HepG2 (cell line): Measurements from ENCODE around the gene ARL2. TPM values are rescaled to one million over a fixed set of nuclear protein-coding genes. Genes with fewer than 3 reads are reported as not detected.
A peak's percentile ranks its signal among the peaks of the same experiment; 100 is the strongest.

Source experiments
- ATAC-seq: fragments of 200-7000 bp; cut with Tn5 transposase; 3 replicates; pipeline ENCODE4 v1.9.1; 2020; ENCODE audit warnings: mild to moderate bottlenecking, moderate library complexity
- BruUV-seq: library from RNA; stranded (reverse); fragments of 400-500 nt; replicated peaks from 2 replicates; lab custom pipeline; 2021; lab: Mats Ljungman, UMichigan
- CTCF ChIA-PET: fragments of 300-600 bp; formaldehyde crosslinking; extraction: SDS; loops from one replicate; lab custom pipeline; 2021; ENCODE audit warnings: low total read pairs, inconsistent platforms, low intra/inter-chr PET ratio; lab: Yijun Ruan, JAX
- POLR2A ChIA-PET: fragments of 350-600 bp; sonication (Branson Sonifier 250); formaldehyde crosslinking; loops from one replicate; lab custom pipeline; 2020; ENCODE audit warnings: antibody characterized with exemption, inconsistent platforms; lab: Yijun Ruan, JAX
- DNase-seq: peaks from one replicate; pipeline ENCODE4 v3.0.0-alpha.2; 2015; ENCODE audit warnings: low spot score
- FAIRE-seq: peaks from 3 replicates; lab custom pipeline; 2011; peaks lifted over from hg19 to GRCh38; lab: Jason Lieb, UNC
- H2AFZ ChIP-seq: one replicate; pipeline ENCODE4 v1.6.1; 2011; ENCODE audit warnings: low read length, inconsistent platforms
- H3K27ac ChIP-seq: fragments of 300-600 bp; 3 replicates; pipeline ENCODE4 v1.8.0; 2011; ENCODE audit warnings: mixed run types, mild to moderate bottlenecking, mixed read lengths, low read length, inconsistent platforms; ENCODE audit not compliant: insufficient read depth; ENCODE audit errors: extremely low read length
- H3K27me3 ChIP-seq, 2 experiments: fragments of 200-600 bp in 1 of 2; 2 replicates in 1 of 2; 3 replicates in 1 of 2; pipeline versions ENCODE4 v1.6.0 to v1.8.0; 2011; ENCODE audit warnings: low read length in 2 of 2, mild to moderate bottlenecking in 2 of 2, moderate library complexity in 2 of 2, inconsistent platforms in 1 of 2; ENCODE audit not compliant: insufficient read depth in 2 of 2, control insufficient read depth in 1 of 2
- H3K36me3 ChIP-seq, 2 experiments: fragments of 200-600 bp in 1 of 2; replicated peaks in 1 of 2; 2 replicates in 1 of 2; 3 replicates in 1 of 2; pipeline versions ENCODE4 v1.5.1 to v1.8.0; 2011; ENCODE audit warnings: low read length in 2 of 2, inconsistent platforms in 1 of 2; ENCODE audit not compliant: insufficient read depth in 2 of 2, control insufficient read depth in 1 of 2
- H3K4me1 ChIP-seq: 2 replicates; pipeline ENCODE4 v1.5.1; 2012; ENCODE audit warnings: low read length, inconsistent platforms; ENCODE audit not compliant: insufficient read depth
- H3K4me2 ChIP-seq: 2 replicates; pipeline ENCODE4 v1.6.0; 2011; ENCODE audit warnings: low read depth, low read length, inconsistent platforms
- H3K4me3 ChIP-seq, 3 experiments: fragments of 200-600 bp in 1 of 3; sonication (generic), shearing (Covaris generic) in 1 of 3; replicated peaks in 1 of 3; 2 replicates each; pipeline ENCODE4 v1.5.1; 2011 to 2016; ENCODE audit warnings: low read length in 3 of 3, inconsistent platforms in 2 of 3, low read depth in 2 of 3, mild to moderate bottlenecking in 2 of 3, control low read depth in 1 of 3, mixed read lengths in 1 of 3; ENCODE audit not compliant: insufficient read depth in 1 of 3
- H3K79me2 ChIP-seq: one replicate; pipeline ENCODE4 v1.6.1; 2011; ENCODE audit warnings: low read length, inconsistent platforms; ENCODE audit not compliant: insufficient read depth
- H3K9ac ChIP-seq: 2 replicates; pipeline ENCODE4 v1.6.0; 2011; ENCODE audit warnings: mild to moderate bottlenecking, low read depth, low read length, inconsistent platforms; ENCODE audit not compliant: insufficient read depth
- H3K9me3 ChIP-seq: 2 replicates; pipeline ENCODE4 v1.5.1; 2012; ENCODE audit warnings: mild to moderate bottlenecking, low read length
- H4K20me1 ChIP-seq: 2 replicates; pipeline ENCODE4 v1.6.0; 2011; ENCODE audit warnings: inconsistent platforms, mild to moderate bottlenecking, low read length, moderate library complexity; ENCODE audit not compliant: insufficient read depth
- DPF2 ChIP-seq: sonication (generic); formaldehyde crosslinking; IDR thresholded peaks from 2 replicates; pipeline ENCODE4 v1.4.0; 2020; ENCODE audit warnings: mild to moderate bottlenecking, low read depth, missing genetic modification reagents, borderline replicate concordance
- FOXA1 ChIP-seq, 2 experiments: fragments of 450-650 bp in 1 of 2; sonication (generic) in 1 of 2; formaldehyde crosslinking in 1 of 2; IDR thresholded peaks; 2 replicates each; pipeline versions ENCODE4 v1.4.0 to v1.6.1; 2016 to 2020; ENCODE audit warnings: missing genetic modification reagents in 1 of 2
- GABPB1 ChIP-seq: IDR thresholded peaks from 2 replicates; pipeline ENCODE4 v1.6.1; 2016; ENCODE audit warnings: mild to moderate bottlenecking, missing genetic modification reagents, moderate library complexity, missing compliant biosample characterization
- HES4 ChIP-seq: sonication (generic); formaldehyde crosslinking; IDR thresholded peaks from 2 replicates; pipeline ENCODE4 v1.9.0; 2021; ENCODE audit warnings: mild to moderate bottlenecking, missing genetic modification reagents, borderline replicate concordance
- HMG20A ChIP-seq: IDR thresholded peaks from 2 replicates; pipeline ENCODE4 v1.6.1; 2016; ENCODE audit warnings: borderline replicate concordance
- MAF1 ChIP-seq: sonication (generic); formaldehyde crosslinking; IDR thresholded peaks from 2 replicates; pipeline ENCODE4 v1.5.0; 2020; ENCODE audit warnings: missing genetic modification reagents, borderline replicate concordance
- PAX8 ChIP-seq: sonication (generic); formaldehyde crosslinking; IDR thresholded peaks from 2 replicates; pipeline ENCODE4 v1.8.0; 2022; ENCODE audit warnings: mild to moderate bottlenecking, missing genetic modification reagents, borderline replicate concordance
- SIN3A ChIP-seq: IDR thresholded peaks from 2 replicates; pipeline ENCODE4 v1.6.1; 2011; ENCODE audit warnings: low read depth, mild to moderate bottlenecking, control low read depth, low read length, borderline replicate concordance
- TCF12 ChIP-seq, 2 experiments: fragments of 450-650 bp in 1 of 2; sonication (generic) in 1 of 2; formaldehyde crosslinking in 1 of 2; IDR thresholded peaks; 2 replicates each; pipeline versions ENCODE4 v1.6.1 to v1.8.0; 2017 to 2022; ENCODE audit warnings: antibody characterized with exemption in 1 of 2, mild to moderate bottlenecking in 1 of 2, missing genetic modification reagents in 1 of 2, moderate library complexity in 1 of 2
- ZKSCAN5 ChIP-seq: sonication (generic); formaldehyde crosslinking; IDR thresholded peaks from 2 replicates; pipeline ENCODE4 v1.5.1; 2020; ENCODE audit warnings: mild to moderate bottlenecking, missing genetic modification reagents
- ZNF30 ChIP-seq: sonication (generic); formaldehyde crosslinking; IDR thresholded peaks from 2 replicates; pipeline ENCODE4 v1.5.0; 2020; ENCODE audit warnings: mild to moderate bottlenecking, missing genetic modification reagents
- ZNF432 ChIP-seq: sonication (generic); formaldehyde crosslinking; IDR thresholded peaks from 2 replicates; pipeline ENCODE4 v1.5.0; 2020; ENCODE audit warnings: missing genetic modification reagents, mild to moderate bottlenecking, borderline replicate concordance
- ZNF589 ChIP-seq: sonication (generic); formaldehyde crosslinking; conservative IDR thresholded peaks from 2 replicates; pipeline ENCODE4 v1.8.0; 2022; ENCODE audit warnings: mild to moderate bottlenecking, moderate library complexity, missing genetic modification reagents
- ZNF713 ChIP-seq: sonication (generic); formaldehyde crosslinking; IDR thresholded peaks from 2 replicates; pipeline ENCODE4 v1.4.0; 2020; ENCODE audit warnings: mild to moderate bottlenecking, missing genetic modification reagents
- ZNF780A ChIP-seq: sonication (generic); formaldehyde crosslinking; IDR thresholded peaks from 2 replicates; pipeline ENCODE4 v1.8.0; 2022; ENCODE audit warnings: mild to moderate bottlenecking, missing genetic modification reagents, moderate library complexity
- WGBS: methylation state at CpG from one replicate; pipeline ENCODE4 v1.1.6; 2017; ENCODE audit warnings: low lambda C conversion rate; 5-methylcytosine and 5-hydroxymethylcytosine counted together
- in situ Hi-C: cut with HindIII; loops from 2 replicates; pipeline ENCODE4 v1.10.0; 2017; ENCODE audit warnings: low pct_unique_long_range_greater_than_20kb; ENCODE audit not compliant: extremely low pct_ligation_motif_present
- intact Hi-C: fragments of 100-400 bp; cut with micrococcal nuclease; formaldehyde crosslinking; loops from one replicate; pipeline ENCODE4 v1.10.0; 2022; ENCODE audit not compliant: unreplicated experiment
- polyA plus RNA-seq, 8 experiments: library from polyadenylated mRNA; depleted of rRNA in 3 of 8; stranded (reverse) in 7 of 8; unstranded in 1 of 8; fragments of >200 nt; fragmentation: Illumina TruSeq in 4 of 8; extraction: Trizol in 4 of 8; gene quantifications; 2 replicates each; pipeline versions ENCODE4 v1.2.1 to v1.2.3, GENCODE V29; 2011 to 2016; ENCODE audit warnings: low read depth in 4 of 8, missing spikeins in 1 of 8, mixed read lengths in 1 of 8; ENCODE audit not compliant: insufficient read depth in 1 of 8
- total RNA-seq, 5 experiments: library from RNA; depleted of rRNA; stranded (reverse); fragments of >200 nt; fragmentation: Illumina TruSeq; extraction: Trizol; gene quantifications; 2 replicates each; pipeline ENCODE4 v1.2.3, GENCODE V29; 2016; ENCODE audit warnings: low read depth in 1 of 5
- TF ChIP-seq, protein P1 (sequence below): sonication (generic); formaldehyde crosslinking; IDR thresholded peaks from 2 replicates; pipeline ENCODE4 v1.9.0; 2022; ENCODE audit warnings: missing genetic modification reagents, mild to moderate bottlenecking, borderline replicate concordance
- TF ChIP-seq, protein P2 (sequence below): sonication (generic); formaldehyde crosslinking; IDR thresholded peaks from 2 replicates; pipeline ENCODE4 v1.4.0; 2020; ENCODE audit warnings: mild to moderate bottlenecking, missing genetic modification reagents
- TF ChIP-seq, protein P3 (sequence below): sonication (generic); formaldehyde crosslinking; IDR thresholded peaks from 2 replicates; pipeline ENCODE4 v1.5.1; 2020; ENCODE audit warnings: missing genetic modification reagents, mild to moderate bottlenecking, borderline replicate concordance

ARL2 gene
- total and polyA plus RNA-seq, 2 of the 13 experiments (the other 11 are each of a cell fraction or from before 2014, with no cell fraction given), result 82.9 to 84.4 TPM

DNA sequence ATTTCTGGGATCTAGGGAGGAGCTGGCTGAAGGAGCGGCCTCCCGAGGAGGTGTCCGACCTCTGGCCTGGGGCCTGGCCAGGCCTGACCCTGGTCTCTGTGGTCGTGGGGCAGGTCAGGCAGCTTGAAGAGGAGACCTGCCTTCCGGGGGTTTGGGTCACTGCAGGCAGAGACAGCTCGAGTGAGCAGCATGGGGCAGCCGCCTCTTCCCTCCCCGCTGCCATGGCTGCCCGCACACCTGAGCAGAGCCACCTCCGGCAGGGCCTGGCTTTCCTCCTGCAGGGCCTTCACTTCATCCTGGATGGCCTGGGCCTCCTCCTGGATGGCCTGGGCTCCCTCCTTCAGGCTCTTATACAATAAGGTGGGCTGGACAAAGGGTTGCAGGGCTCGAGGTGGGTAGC, 52.4 kb downstream of the ARL2 start:
- ATAC-seq, result peak; percentile 68
- BruUV-seq, result TSS peak; percentile 63
- POLR2A ChIA-PET, result interaction anchor here (0.5 to 2.2 kb wide), 15 partner anchors 10 to 357 kb away, joined by 3 to 10 read pairs (median 5); partner anchors contain the start of genes ARL2, NEAT1, SAC3D1 and TM7SF2
- CTCF ChIA-PET, result no interaction called here
- Histone ChIP-seq H3K36me3 (no peaks in the 10 kb centered on the region), H3K79me2 (no peaks in the 10 kb centered on the region), H3K4me3 (peak overlapping the region; percentile 65 to 79 (median 67)), H3K27me3 (no peaks in the 10 kb centered on the region), H3K9me3 (no peaks in the 10 kb centered on the region), H3K4me1 (peaks cover 37% of the 10 kb centered on the region), H2AFZ (no peak overlapping the region), H3K27ac (peak overlapping the region; percentile 59), H3K4me2 (peak overlapping the region; percentile 87), H3K9ac (peak overlapping the region; percentile 74), H4K20me1 (no peaks in the 10 kb centered on the region)
- FAIRE-seq, result no peak
- intact Hi-C loops (no loop called here), in situ Hi-C loops (loop anchor here (5.0 kb wide), 1 partner anchor 39 kb away; the partner anchor contains the start of gene SNX15)
- DNase-seq, result no peak
- WGBS, result 0% methylated on average over 1 of the region's 11 CpGs
- TF ChIP-seq GABPB1 (CRISPR knock-in tag), result peak; percentile 55; the same call in 1 of the 2 replicates
- no peak for TF ChIP-seq HMG20A (CRISPR knock-in tag)
- no peak for TF ChIP-seq MAF1 (CRISPR knock-in tag)
- TF ChIP-seq TCF12 (IDR thresholded peaks at IDR 0.05), result no peak
- no peak for TF ChIP-seq TCF12 (CRISPR knock-in tag; IDR thresholded peaks at IDR 0.05)
- TF ChIP-seq HES4, result no peak
- TF ChIP-seq SIN3A, result no peak
- TF ChIP-seq, protein P1, sequence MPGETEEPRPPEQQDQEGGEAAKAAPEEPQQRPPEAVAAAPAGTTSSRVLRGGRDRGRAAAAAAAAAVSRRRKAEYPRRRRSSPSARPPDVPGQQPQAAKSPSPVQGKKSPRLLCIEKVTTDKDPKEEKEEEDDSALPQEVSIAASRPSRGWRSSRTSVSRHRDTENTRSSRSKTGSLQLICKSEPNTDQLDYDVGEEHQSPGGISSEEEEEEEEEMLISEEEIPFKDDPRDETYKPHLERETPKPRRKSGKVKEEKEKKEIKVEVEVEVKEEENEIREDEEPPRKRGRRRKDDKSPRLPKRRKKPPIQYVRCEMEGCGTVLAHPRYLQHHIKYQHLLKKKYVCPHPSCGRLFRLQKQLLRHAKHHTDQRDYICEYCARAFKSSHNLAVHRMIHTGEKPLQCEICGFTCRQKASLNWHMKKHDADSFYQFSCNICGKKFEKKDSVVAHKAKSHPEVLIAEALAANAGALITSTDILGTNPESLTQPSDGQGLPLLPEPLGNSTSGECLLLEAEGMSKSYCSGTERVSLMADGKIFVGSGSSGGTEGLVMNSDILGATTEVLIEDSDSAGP, result peak; percentile 49; the same call in 1 of the 2 replicates
- TF ChIP-seq DPF2 (CRISPR knock-in tag), result no peak
- TF ChIP-seq, protein P2, sequence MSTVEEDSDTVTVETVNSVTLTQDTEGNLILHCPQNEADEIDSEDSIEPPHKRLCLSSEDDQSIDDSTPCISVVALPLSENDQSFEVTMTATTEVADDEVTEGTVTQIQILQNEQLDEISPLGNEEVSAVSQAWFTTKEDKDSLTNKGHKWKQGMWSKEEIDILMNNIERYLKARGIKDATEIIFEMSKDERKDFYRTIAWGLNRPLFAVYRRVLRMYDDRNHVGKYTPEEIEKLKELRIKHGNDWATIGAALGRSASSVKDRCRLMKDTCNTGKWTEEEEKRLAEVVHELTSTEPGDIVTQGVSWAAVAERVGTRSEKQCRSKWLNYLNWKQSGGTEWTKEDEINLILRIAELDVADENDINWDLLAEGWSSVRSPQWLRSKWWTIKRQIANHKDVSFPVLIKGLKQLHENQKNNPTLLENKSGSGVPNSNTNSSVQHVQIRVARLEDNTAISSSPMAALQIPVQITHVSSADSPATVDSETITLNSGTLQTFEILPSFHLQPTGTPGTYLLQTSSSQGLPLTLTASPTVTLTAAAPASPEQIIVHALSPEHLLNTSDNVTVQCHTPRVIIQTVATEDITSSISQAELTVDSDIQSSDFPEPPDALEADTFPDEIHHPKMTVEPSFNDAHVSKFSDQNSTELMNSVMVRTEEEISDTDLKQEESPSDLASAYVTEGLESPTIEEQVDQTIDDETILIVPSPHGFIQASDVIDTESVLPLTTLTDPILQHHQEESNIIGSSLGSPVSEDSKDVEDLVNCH (CRISPR knock-in tag), result no peak
- no peak for TF ChIP-seq ZNF589 (CRISPR knock-in tag)
- TF ChIP-seq ZNF780A (CRISPR knock-in tag), result no peak
- TF ChIP-seq, protein P3, sequence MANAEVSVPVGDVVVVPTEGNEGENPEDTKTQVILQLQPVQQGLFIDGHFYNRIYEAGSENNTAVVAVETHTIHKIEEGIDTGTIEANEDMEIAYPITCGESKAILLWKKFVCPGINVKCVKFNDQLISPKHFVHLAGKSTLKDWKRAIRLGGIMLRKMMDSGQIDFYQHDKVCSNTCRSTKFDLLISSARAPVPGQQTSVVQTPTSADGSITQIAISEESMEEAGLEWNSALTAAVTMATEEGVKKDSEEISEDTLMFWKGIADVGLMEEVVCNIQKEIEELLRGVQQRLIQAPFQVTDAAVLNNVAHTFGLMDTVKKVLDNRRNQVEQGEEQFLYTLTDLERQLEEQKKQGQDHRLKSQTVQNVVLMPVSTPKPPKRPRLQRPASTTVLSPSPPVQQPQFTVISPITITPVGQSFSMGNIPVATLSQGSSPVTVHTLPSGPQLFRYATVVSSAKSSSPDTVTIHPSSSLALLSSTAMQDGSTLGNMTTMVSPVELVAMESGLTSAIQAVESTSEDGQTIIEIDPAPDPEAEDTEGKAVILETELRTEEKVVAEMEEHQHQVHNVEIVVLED (CRISPR knock-in tag), result 0 out of 2 replicates have a peak, but pooled peaks have one; percentile 16
- no peak for TF ChIP-seq ZKSCAN5 (CRISPR knock-in tag)
- TF ChIP-seq ZNF30 (CRISPR knock-in tag), result no peak
- no peak for TF ChIP-seq ZNF713 (CRISPR knock-in tag)
- no peak for TF ChIP-seq FOXA1 (IDR thresholded peaks at IDR 0.05)
- no peak for TF ChIP-seq FOXA1 (CRISPR knock-in tag; IDR thresholded peaks at IDR 0.05)
- TF ChIP-seq PAX8, result no peak
- TF ChIP-seq ZNF432 (CRISPR knock-in tag), result no peak
